Activated CD4-positive, alpha-beta T cell treated with anti-CD3 and anti-CD28 coated beads for 1 hour (primary cell): ENCODE results near the gene GSK3B.

Source experiments
- DNase-seq: peaks from one replicate; pipeline ENCODE4 v3.0.0-alpha.2; 2020

GSK3B gene

GRCh38 chr3:119809249-119810017, 284.8 kb downstream of the GSK3B start:
- no peak for DNase-seq

GRCh38 chr3:119808843-119809242, 285.4 kb downstream of the GSK3B start:
- no peak for DNase-seq

GRCh38 chr3:119808244-119808643, 286.0 kb downstream of the GSK3B start:
- DNase-seq, result no peak

- no peak for DNase-seq
Measured at GRCh38 chr3:119800844-119801243, 293.4 kb downstream of the GSK3B start.

GRCh38 chr3:119796785-119797184, 297.5 kb downstream of the GSK3B start:
- no peak for DNase-seq

- DNase-seq, result no peak
Measured at GRCh38 chr3:119796368-119796767, 297.9 kb downstream of the GSK3B start.

- no peak for DNase-seq
Measured at GRCh38 chr3:119795849-119796248, 298.4 kb downstream of the GSK3B start.

- DNase-seq, result no peak
Measured at GRCh38 chr3:119794971-119795612, 299.2 kb downstream of the GSK3B start.

- DNase-seq, result no peak
Measured at GRCh38 chr3:119794401-119794800, 299.8 kb downstream of the GSK3B start.

GRCh38 chr3:119792270-119792669, 302.0 kb downstream of the GSK3B start:
- DNase-seq, result no peak

GRCh38 chr3:119790369-119790768, 303.9 kb downstream of the GSK3B start:
- no peak for DNase-seq

- no peak for DNase-seq
Measured at GRCh38 chr3:119786409-119786808, 307.8 kb downstream of the GSK3B start.

GRCh38 chr3:119783883-119784282, 310.4 kb downstream of the GSK3B start:
- DNase-seq, result no peak

GRCh38 chr3:119783255-119783654, 311.0 kb downstream of the GSK3B start:
- no peak for DNase-seq

GRCh38 chr3:119782460-119782859, 311.8 kb downstream of the GSK3B start:
- no peak for DNase-seq

- no peak for DNase-seq
Measured at GRCh38 chr3:119781330-119782198, 312.7 kb downstream of the GSK3B start, which contains the start of gene NR1I2. NR1I2 (plus strand) TSS chr3:119782101.

- DNase-seq, result no peak
Measured at GRCh38 chr3:119779731-119780383, 314.4 kb downstream of the GSK3B start.

- no peak for DNase-seq
Measured at GRCh38 chr3:119778811-119779210, 315.4 kb downstream of the GSK3B start.

- no peak for DNase-seq
Measured at GRCh38 chr3:119778176-119778575, 316.1 kb downstream of the GSK3B start.

GRCh38 chr3:119776304-119776703, 317.9 kb downstream of the GSK3B start:
- DNase-seq, result no peak

- DNase-seq, result no peak
Measured at GRCh38 chr3:119774444-119774843, 319.8 kb downstream of the GSK3B start.
